Ishikawa (cell line): ENCODE results near the gene MRGPRG.

Source experiments
- CEBPB ChIP-seq: IDR thresholded peaks from 2 replicates; pipeline ENCODE4 v1.6.1; 2012
- CREB1 ChIP-seq: IDR thresholded peaks from 2 replicates; pipeline ENCODE4 v1.6.1; 2012; ENCODE audit warnings: low read depth
- EGR1 ChIP-seq: IDR thresholded peaks from 2 replicates; pipeline ENCODE4 v1.6.1; 2012
- EP300 ChIP-seq: IDR thresholded peaks from 2 replicates; pipeline ENCODE4 v1.6.1; 2012; ENCODE audit warnings: borderline replicate concordance
- FOXM1 ChIP-seq: IDR thresholded peaks from 2 replicates; pipeline ENCODE4 v1.6.1; 2012; ENCODE audit warnings: low read depth, borderline replicate concordance
- RAD21 ChIP-seq: IDR thresholded peaks from 2 replicates; pipeline ENCODE4 v1.6.1; 2012; ENCODE audit warnings: low read depth
- TAF1 ChIP-seq: IDR thresholded peaks from 2 replicates; pipeline ENCODE4 v1.6.1; 2012; ENCODE audit warnings: low read depth, mild to moderate bottlenecking
- TCF12 ChIP-seq: IDR thresholded peaks from 2 replicates; pipeline ENCODE4 v1.6.1; 2012; ENCODE audit warnings: low read depth
- TEAD4 ChIP-seq: IDR thresholded peaks from 2 replicates; pipeline ENCODE4 v1.6.1; 2012
- YY1 ChIP-seq: IDR thresholded peaks from 2 replicates; pipeline ENCODE4 v1.6.1; 2012; ENCODE audit warnings: low read depth
- TF ChIP-seq, protein P1 (sequence below): IDR thresholded peaks from 2 replicates; pipeline ENCODE4 v1.6.1; 2012; ENCODE audit warnings: low read depth, mild to moderate bottlenecking
- TF ChIP-seq, protein P2 (sequence below): IDR thresholded peaks from 2 replicates; pipeline ENCODE4 v1.6.1; 2012
- TF ChIP-seq, protein P3 (sequence below): IDR thresholded peaks from 2 replicates; pipeline ENCODE4 v1.6.1; 2012

DNA sequence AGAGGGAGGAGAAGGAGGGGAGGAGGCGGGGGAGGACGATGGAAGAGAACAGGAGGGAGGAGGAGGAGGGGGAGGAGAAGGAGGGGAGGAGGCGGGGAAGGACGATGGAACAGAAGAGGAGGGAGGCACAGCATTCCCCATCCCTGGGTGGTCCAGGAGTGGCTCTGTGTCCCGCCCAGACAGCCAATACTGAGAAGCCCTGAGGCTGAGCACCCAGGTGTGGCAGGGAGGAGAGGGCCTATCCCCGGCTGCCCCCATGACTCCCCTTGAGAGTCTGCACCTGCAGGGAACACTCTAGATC, 12.9 kb upstream of the MRGPRG start:
- TF ChIP-seq, protein P1, sequence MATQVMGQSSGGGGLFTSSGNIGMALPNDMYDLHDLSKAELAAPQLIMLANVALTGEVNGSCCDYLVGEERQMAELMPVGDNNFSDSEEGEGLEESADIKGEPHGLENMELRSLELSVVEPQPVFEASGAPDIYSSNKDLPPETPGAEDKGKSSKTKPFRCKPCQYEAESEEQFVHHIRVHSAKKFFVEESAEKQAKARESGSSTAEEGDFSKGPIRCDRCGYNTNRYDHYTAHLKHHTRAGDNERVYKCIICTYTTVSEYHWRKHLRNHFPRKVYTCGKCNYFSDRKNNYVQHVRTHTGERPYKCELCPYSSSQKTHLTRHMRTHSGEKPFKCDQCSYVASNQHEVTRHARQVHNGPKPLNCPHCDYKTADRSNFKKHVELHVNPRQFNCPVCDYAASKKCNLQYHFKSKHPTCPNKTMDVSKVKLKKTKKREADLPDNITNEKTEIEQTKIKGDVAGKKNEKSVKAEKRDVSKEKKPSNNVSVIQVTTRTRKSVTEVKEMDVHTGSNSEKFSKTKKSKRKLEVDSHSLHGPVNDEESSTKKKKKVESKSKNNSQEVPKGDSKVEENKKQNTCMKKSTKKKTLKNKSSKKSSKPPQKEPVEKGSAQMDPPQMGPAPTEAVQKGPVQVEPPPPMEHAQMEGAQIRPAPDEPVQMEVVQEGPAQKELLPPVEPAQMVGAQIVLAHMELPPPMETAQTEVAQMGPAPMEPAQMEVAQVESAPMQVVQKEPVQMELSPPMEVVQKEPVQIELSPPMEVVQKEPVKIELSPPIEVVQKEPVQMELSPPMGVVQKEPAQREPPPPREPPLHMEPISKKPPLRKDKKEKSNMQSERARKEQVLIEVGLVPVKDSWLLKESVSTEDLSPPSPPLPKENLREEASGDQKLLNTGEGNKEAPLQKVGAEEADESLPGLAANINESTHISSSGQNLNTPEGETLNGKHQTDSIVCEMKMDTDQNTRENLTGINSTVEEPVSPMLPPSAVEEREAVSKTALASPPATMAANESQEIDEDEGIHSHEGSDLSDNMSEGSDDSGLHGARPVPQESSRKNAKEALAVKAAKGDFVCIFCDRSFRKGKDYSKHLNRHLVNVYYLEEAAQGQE = no peak
- TF ChIP-seq CEBPB (no peak), RAD21 (no peak), TEAD4 (no peak), TAF1 (no peak), EP300 (no peak), EGR1 (no peak), CREB1 (no peak), YY1 (no peak), TCF12 (no peak), FOXM1 (no peak)
- TF ChIP-seq, protein P2, sequence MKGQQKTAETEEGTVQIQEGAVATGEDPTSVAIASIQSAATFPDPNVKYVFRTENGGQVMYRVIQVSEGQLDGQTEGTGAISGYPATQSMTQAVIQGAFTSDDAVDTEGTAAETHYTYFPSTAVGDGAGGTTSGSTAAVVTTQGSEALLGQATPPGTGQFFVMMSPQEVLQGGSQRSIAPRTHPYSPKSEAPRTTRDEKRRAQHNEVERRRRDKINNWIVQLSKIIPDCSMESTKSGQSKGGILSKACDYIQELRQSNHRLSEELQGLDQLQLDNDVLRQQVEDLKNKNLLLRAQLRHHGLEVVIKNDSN = no peak
- TF ChIP-seq, protein P3, sequence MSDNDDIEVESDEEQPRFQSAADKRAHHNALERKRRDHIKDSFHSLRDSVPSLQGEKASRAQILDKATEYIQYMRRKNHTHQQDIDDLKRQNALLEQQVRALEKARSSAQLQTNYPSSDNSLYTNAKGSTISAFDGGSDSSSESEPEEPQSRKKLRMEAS = no peak
